Gastrocnemius medialis (tissue), 4 donors: ENCODE results near the gene COX10.
"Not testable (repeated sequence)": the region's sequence is repeated elsewhere in the genome, so short reads cannot be mapped to it uniquely, and the experiment has no call there.

Experiments
- POLR2A ChIP-seq, 2 donors: fragments of 450-650 bp; IDR thresholded peaks; one replicate each; pipeline ENCODE4 v1.6.1; 2017; ENCODE audit warnings: antibody characterized with exemption in 2 of 2, mild to moderate bottlenecking in 2 of 2, moderate library complexity in 2 of 2
- TF ChIP-seq, protein P1 (sequence below), 5 experiments: fragments of 450-650 bp in 3 of 5; fragments of 200-600 bp in 2 of 5; sonication (generic) in 2 of 5; IDR thresholded peaks in 4 of 5; conservative IDR thresholded peaks in 1 of 5; 1 replicate in 4 of 5; 2 replicates in 1 of 5; pipeline ENCODE4 v1.5.1; 2016 to 2019; ENCODE audit warnings: antibody characterized with exemption in 5 of 5, mild to moderate bottlenecking in 3 of 5, moderate library complexity in 3 of 5

DNA sequence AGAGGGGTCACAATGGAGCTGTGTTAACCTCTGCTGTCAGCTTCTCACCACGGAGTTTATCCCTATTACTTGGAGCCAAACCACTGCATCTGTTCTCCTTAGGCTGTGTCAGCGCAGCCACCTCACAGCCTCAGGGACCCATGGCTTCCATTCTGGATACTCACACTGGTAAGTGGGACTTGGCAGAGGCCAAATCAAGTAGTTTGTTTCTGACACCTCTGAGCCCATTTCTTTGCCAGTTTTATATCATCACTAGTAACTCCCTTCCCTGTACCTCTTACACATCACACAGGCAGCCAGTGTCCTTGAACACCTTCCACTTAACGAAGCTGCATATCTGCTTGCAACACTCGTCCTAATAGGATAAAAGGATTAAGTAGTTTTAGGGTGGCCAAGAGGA is 108.5 kb downstream of the COX10 start:
- TF ChIP-seq, protein P1, sequence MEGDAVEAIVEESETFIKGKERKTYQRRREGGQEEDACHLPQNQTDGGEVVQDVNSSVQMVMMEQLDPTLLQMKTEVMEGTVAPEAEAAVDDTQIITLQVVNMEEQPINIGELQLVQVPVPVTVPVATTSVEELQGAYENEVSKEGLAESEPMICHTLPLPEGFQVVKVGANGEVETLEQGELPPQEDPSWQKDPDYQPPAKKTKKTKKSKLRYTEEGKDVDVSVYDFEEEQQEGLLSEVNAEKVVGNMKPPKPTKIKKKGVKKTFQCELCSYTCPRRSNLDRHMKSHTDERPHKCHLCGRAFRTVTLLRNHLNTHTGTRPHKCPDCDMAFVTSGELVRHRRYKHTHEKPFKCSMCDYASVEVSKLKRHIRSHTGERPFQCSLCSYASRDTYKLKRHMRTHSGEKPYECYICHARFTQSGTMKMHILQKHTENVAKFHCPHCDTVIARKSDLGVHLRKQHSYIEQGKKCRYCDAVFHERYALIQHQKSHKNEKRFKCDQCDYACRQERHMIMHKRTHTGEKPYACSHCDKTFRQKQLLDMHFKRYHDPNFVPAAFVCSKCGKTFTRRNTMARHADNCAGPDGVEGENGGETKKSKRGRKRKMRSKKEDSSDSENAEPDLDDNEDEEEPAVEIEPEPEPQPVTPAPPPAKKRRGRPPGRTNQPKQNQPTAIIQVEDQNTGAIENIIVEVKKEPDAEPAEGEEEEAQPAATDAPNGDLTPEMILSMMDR (IDR thresholded peaks at IDR 0.05 in 4 of 5, conservative IDR thresholded peaks at IDR 0.05 in 1 of 5): not testable (repeated sequence)
- not testable (repeated sequence) for TF ChIP-seq POLR2A (IDR thresholded peaks at IDR 0.05)
